Measurements from ENCODE around the gene RASA4. TPM values are rescaled to one million over a fixed set of nuclear protein-coding genes. Genes with fewer than 3 reads are reported as not detected.
"Not testable (repeated sequence)": the region's sequence is repeated elsewhere in the genome, so short reads cannot be mapped to it uniquely, and the experiment has no call there.

RASA4 gene
- total RNA-seq (2011; cell fraction: chromatin; rRNA removed; ENCODE audit: low replicate concordance): 42.6 and 152 TPM in 2 replicates
- total RNA-seq (2011; cell fraction: nucleolus; rRNA removed): 83.8 and 91.7 TPM in 2 replicates
- total RNA-seq (2011; cell fraction: nucleoplasm; rRNA removed): 49.6 and 54.0 TPM in 2 replicates
- total RNA-seq (2014; rRNA removed) (4.6 and 5.8 TPM in 2 replicates), total RNA-seq (2014; rRNA removed; fragmentation: Illumina TruSeq; extraction: Trizol) (0.99 and 1.4 TPM in 2 replicates), total RNA-seq (2015; rRNA removed; fragmentation: Illumina TruSeq; extraction: Trizol) (1.9 and 2.8 TPM in 2 replicates), total RNA-seq (2021) (7.7 and 10.9 TPM in 2 replicates), polyA plus RNA-seq (2011; rRNA removed) (4.8 and 7.7 TPM in 2 replicates), polyA plus RNA-seq (2014; fragmentation: Illumina TruSeq; extraction: Trizol) (2.8 and 4.3 TPM in 2 replicates), polyA plus RNA-seq (2014; fragmentation: Nextera tagmentation; extraction: Ambion mirVana) (under 1 TPM; 0.36 to 0.52 TPM), polyA plus RNA-seq (2014; rRNA removed) (6.1 and 8.7 TPM in 2 replicates), polyA minus RNA-seq (2011; rRNA and poly(A)+ RNA removed) (9.8 and 18.0 TPM in 2 replicates), Bru-seq, nascent RNA (percentile 23 among the genes with signal in this experiment), BruChase-seq, experiment 1, labeled RNA remaining after a 2-hour chase (percentile 23 among the genes with signal in this experiment), BruChase-seq, experiment 2, labeled RNA remaining after a 6-hour chase (percentile 31 among the genes with signal in this experiment)
- 6.1 and 7.5 TPM in 2 replicates for polyA plus RNA-seq (2011; cell fraction: cytosol; rRNA removed)
- 27.4 and 60.3 TPM in 2 replicates for polyA plus RNA-seq (2011; cell fraction: nucleus; rRNA removed)
- polyA plus RNA-seq (2012): 6.3 and 11.2 TPM in 2 replicates
- polyA minus RNA-seq (2011; cell fraction: cytosol; rRNA and poly(A)+ RNA removed): 8.4 and 12.8 TPM in 2 replicates
- polyA minus RNA-seq (2011; cell fraction: nucleus; rRNA and poly(A)+ RNA removed): 23.4 and 27.2 TPM in 2 replicates
- long read RNA-seq, experiment 1, partial matches to known transcripts: 2 of 2 reads
- long read RNA-seq, experiment 1, other reads (novel, unspliced or antisense): 0 of 2 reads
- long read RNA-seq, experiment 2, partial matches to known transcripts: 3 of 6 reads
- long read RNA-seq, experiment 2, other reads (novel, unspliced or antisense): 3 of 6 reads
- long read RNA-seq, experiment 3, partial matches to known transcripts: 2 of 2 reads
- long read RNA-seq, experiment 3, other reads (novel, unspliced or antisense): 0 of 2 reads

GRCh38 chr7:102616507-102617125 is at the start of gene RASA4:
RASA4 (minus strand) TSS chr7:102616756; CDS start chr7:102616689, 67 bp downstream.
- ATAC-seq (peak; percentile 99), DNase-seq (ENCODE audit: extremely low read depth in 1 of 4, low spot score in 3 of 4) (peak in 1 of 4 experiments; percentile 30), FAIRE-seq (peak; percentile 48)
- H3K27ac ChIP-seq (ENCODE audit: extremely low read depth, low read depth, low read length); H3K79me2 ChIP-seq (ENCODE audit: control insufficient read depth, insufficient read depth, low read length); BruUV-seq (replicated peaks); H3K27me3 ChIP-seq (ENCODE audit: control insufficient read depth in 2 of 2, insufficient read depth in 2 of 2, low read length in 2 of 2); POLR2A ChIA-PET; H3K36me3 ChIP-seq (ENCODE audit: control insufficient read depth, insufficient read depth, low read length); H3K4me1 ChIP-seq (replicated peaks in 1 of 2; ENCODE audit: control insufficient read depth in 2 of 2, insufficient read depth in 2 of 2, low read length in 2 of 2); H3K9me3 ChIP-seq (replicated peaks; ENCODE audit: control insufficient read depth, insufficient read depth, low read depth, low read length); intact Hi-C loops (cut with micrococcal nuclease); CTCF ChIA-PET (ENCODE audit: low intra/inter-chr PET ratio); H3K9ac ChIP-seq (ENCODE audit: insufficient read depth in 1 of 2, low read depth in 2 of 2, low read length in 2 of 2); H4K20me1 ChIP-seq (replicated peaks; ENCODE audit: control insufficient read depth, insufficient read depth, low read length); H3K9me1 ChIP-seq (ENCODE audit: control insufficient read depth, insufficient read depth, low read length): not testable (repeated sequence)
- WGBS (ENCODE audit: insufficient coverage, low coverage, missing lambda C conversion rate): 0% methylated on average over 10 of the region's 62 CpGs
- TF ChIP-seq VEZF1 (CRISPR knock-in tag; IDR thresholded peaks at IDR 0.05) (peak; percentile 57), ZBTB7A (IDR thresholded peaks at IDR 0.05; ENCODE audit: borderline replicate concordance, control insufficient read depth, low read depth, low read length) (peak; percentile 24; the same call in 1 of the 2 replicates)
- in situ Hi-C loops (cut with MboI): loop anchor here (5.0 kb wide), 1 partner anchor 94 kb away; no protein-coding TSS in a partner anchor
- Histone ChIP-seq H2AFZ (ENCODE audit: low read depth, low read length) (0 out of 2 replicates have a peak within 1 kb of the TSS, but pooled peaks have one; percentile 66), H3K4me2 (ENCODE audit: insufficient read depth, low read length) (peak within 1 kb of the TSS; percentile 60), H3K4me3 (peak within 1 kb of the TSS; percentile 22; the same call in 1 of the 2 replicates)

- H3K9me1 ChIP-seq (ENCODE audit: control insufficient read depth, insufficient read depth, low read length); H4K20me1 ChIP-seq (replicated peaks; ENCODE audit: control insufficient read depth, insufficient read depth, low read length); H3K9ac ChIP-seq (ENCODE audit: insufficient read depth in 1 of 2, low read depth in 2 of 2, low read length in 2 of 2); DNase-seq (ENCODE audit: extremely low read depth in 1 of 4, low spot score in 3 of 4); ATAC-seq; H3K36me3 ChIP-seq (ENCODE audit: control insufficient read depth, insufficient read depth, low read length); H3K27me3 ChIP-seq (ENCODE audit: control insufficient read depth in 2 of 2, insufficient read depth in 2 of 2, low read length in 2 of 2); H3K9me3 ChIP-seq (replicated peaks; ENCODE audit: control insufficient read depth, insufficient read depth, low read depth, low read length); H3K4me1 ChIP-seq (replicated peaks in 1 of 2; ENCODE audit: control insufficient read depth in 2 of 2, insufficient read depth in 2 of 2, low read length in 2 of 2); BruUV-seq (replicated peaks); intact Hi-C loops (cut with micrococcal nuclease); H2AFZ ChIP-seq (ENCODE audit: low read depth, low read length); H3K4me3 ChIP-seq; H3K4me2 ChIP-seq (ENCODE audit: insufficient read depth, low read length); H3K79me2 ChIP-seq (ENCODE audit: control insufficient read depth, insufficient read depth, low read length); FAIRE-seq; H3K27ac ChIP-seq (ENCODE audit: extremely low read depth, low read depth, low read length); POLR2A ChIA-PET; CTCF ChIA-PET (ENCODE audit: low intra/inter-chr PET ratio): not testable (repeated sequence)
- in situ Hi-C loops (cut with MboI): loop anchor here (25.0 kb wide), 2 partner anchors 202 to 352 kb away; partner anchors contain the start of genes ALKBH4 and LRWD1
- 89% methylated on average over 3 of the region's 11 CpGs for WGBS (ENCODE audit: insufficient coverage, low coverage, missing lambda C conversion rate)
Observed at GRCh38 chr7:102664765-102665164, 48.2 kb upstream of the RASA4 start.

Measured in K562 (cell line).